ENCODE results near the gene SETD5.

DNA sequence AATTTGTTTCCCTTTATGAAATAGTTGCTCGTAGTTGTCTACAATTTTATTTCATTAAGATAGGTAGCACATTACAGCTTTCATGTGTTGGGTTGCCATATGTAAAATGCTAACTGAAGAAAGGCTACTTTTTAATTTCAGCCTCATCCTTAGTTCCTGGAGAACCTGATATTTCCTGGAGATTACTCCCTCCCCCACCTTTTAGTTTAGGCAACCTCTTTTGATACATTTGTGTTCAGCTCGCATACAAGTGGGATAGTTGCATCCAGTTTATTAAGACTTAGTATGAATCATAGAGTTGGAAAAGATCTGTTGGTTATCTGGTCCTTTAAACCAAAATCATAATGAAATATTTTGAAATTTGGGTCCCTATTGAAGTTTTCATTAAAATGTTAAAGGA lies 6.0 kb downstream of the SETD5 start:
- TF ChIP-seq POLR2AphosphoS5 (IDR thresholded peaks at IDR 0.05): no peak
- no peak for TF ChIP-seq POLR2A (IDR thresholded peaks at IDR 0.05)

Measured in breast epithelium (tissue), 3 donors.